Mucosa of descending colon (tissue), 3 donors: ENCODE results near the gene CORO2A. TPM values are rescaled to one million over a fixed set of nuclear protein-coding genes. Genes with fewer than 3 reads are reported as not detected.

Experiments used
- ATAC-seq: fragments of 200-7000 bp; cut with Tn5 transposase; one replicate; pipeline ENCODE4 v1.9.1; 2020; ENCODE audit warnings: mild to moderate bottlenecking, moderate library complexity
- DNase-seq, 3 donors: peaks; one replicate each; pipeline ENCODE4 v3.0.0-alpha.2; 2020
- H3K36me3 ChIP-seq: fragments of 200-600 bp; one replicate; pipeline ENCODE4 v1.8.0; 2021; ENCODE audit warnings: low read depth, mild to moderate bottlenecking
- H3K4me1 ChIP-seq: fragments of 200-600 bp; one replicate; pipeline ENCODE4 v1.8.0; 2021; ENCODE audit warnings: low read depth, mild to moderate bottlenecking
- H3K4me3 ChIP-seq: fragments of 200-600 bp; one replicate; pipeline ENCODE4 v1.8.0; 2021; ENCODE audit warnings: mild to moderate bottlenecking
- H3K9me3 ChIP-seq: fragments of 200-600 bp; one replicate; pipeline ENCODE4 v1.8.0; 2021; ENCODE audit warnings: mild to moderate bottlenecking
- CTCF ChIP-seq: fragments of 200-600 bp; IDR thresholded peaks from one replicate; pipeline ENCODE4 v1.8.0; 2022; ENCODE audit warnings: antibody characterized with exemption, mild to moderate bottlenecking
- intact Hi-C, 2 donors: fragments of 100-400 bp; cut with DNase I in 1 of 2; cut with micrococcal nuclease in 1 of 2; formaldehyde crosslinking; loops; one replicate each; pipeline versions ENCODE4 v1.11.0 to v1.11.1; 2022; cut with DNase I, micrococcal nuclease
- total RNA-seq, 3 donors: library from RNA; stranded (reverse); fragmentation: NEBNext Ultra II Directional in 2 of 3; extraction: Animal tissue kit (Norgen Biotek cat#: 25700) in 2 of 3; gene quantifications; one replicate each; pipeline versions ENCODE4 v1.2.1 to v1.2.4, GENCODE V29; 2021 to 2023
- donor health status: DM: no; HTN: no; CAD: no; lungs with moderate emphysema.
- donor health status: DM: no; HTN: no; CAD: no.
- donor health status: DM: no; HTN: yes; CAD: no.

CORO2A gene
- total RNA-seq, 3 donors from 2014 or later = 25.8 to 56.1 (median 45.0) TPM

GRCh38 chr9:98207606-98208005 is 15.2 kb upstream of the CORO2A start:
- ATAC-seq (no peak), DNase-seq (no peak)
- TF ChIP-seq CTCF = no peak
- H3K9me3 ChIP-seq = no peaks in the 10 kb centered on the region
- intact Hi-C loops = loop anchor here (5.0 kb wide), 1 partner anchor 55 kb away; no protein-coding TSS in a partner anchor
- H3K4me3 ChIP-seq = no peak overlapping the region
- no peaks in the 10 kb centered on the region for H3K36me3 ChIP-seq
- H3K4me1 ChIP-seq = peaks cover 7% of the 10 kb centered on the region

GRCh38 chr9:98206754-98207153 is 14.3 kb upstream of the CORO2A start:
- DNase-seq (no peak), ATAC-seq (no peak)
- Histone ChIP-seq H3K36me3 (no peaks in the 10 kb centered on the region), H3K4me3 (no peak overlapping the region), H3K9me3 (no peaks in the 10 kb centered on the region), H3K4me1 (peaks cover 7% of the 10 kb centered on the region)
- TF ChIP-seq CTCF = no peak
- intact Hi-C loops = loop anchor here (5.0 kb wide), 1 partner anchor 56 kb away; no protein-coding TSS in a partner anchor

GRCh38 chr9:98204692-98205091 is 12.3 kb upstream of the CORO2A start:
- no peaks in the 10 kb centered on the region for H3K36me3 ChIP-seq

GRCh38 chr9:98203153-98203552 is 10.7 kb upstream of the CORO2A start:
- Histone ChIP-seq H3K4me3 (no peak overlapping the region), H3K4me1 (peaks cover 7% of the 10 kb centered on the region), H3K9me3 (no peaks in the 10 kb centered on the region), H3K36me3 (no peaks in the 10 kb centered on the region)
- TF ChIP-seq CTCF = no peak
- intact Hi-C loops = no loop called here
- DNase-seq = no peak
- no peak for ATAC-seq

More at GRCh38 chr9:98204692-98205091, 12.3 kb upstream of the CORO2A start:
- Histone ChIP-seq H3K9me3 (no peaks in the 10 kb centered on the region), H3K4me3 (no peak overlapping the region), H3K4me1 (peaks cover 7% of the 10 kb centered on the region)
- no peak for DNase-seq
- intact Hi-C loops = loop anchor here (5.0 kb wide), 1 partner anchor 58 kb away; no protein-coding TSS in a partner anchor
- TF ChIP-seq CTCF = no peak
- ATAC-seq = no peak

- Histone ChIP-seq H3K4me3 (no peak overlapping the region), H3K9me3 (no peaks in the 10 kb centered on the region), H3K36me3 (no peaks in the 10 kb centered on the region), H3K4me1 (peaks cover 7% of the 10 kb centered on the region)
- ATAC-seq (no peak), DNase-seq (no peak)
- intact Hi-C loops = no loop called here
- no peak for TF ChIP-seq CTCF
Measured at GRCh38 chr9:98202252-98202651, 9.8 kb upstream of the CORO2A start.

- DNase-seq (no peak), ATAC-seq (no peak)
- Histone ChIP-seq H3K4me3 (no peak overlapping the region), H3K9me3 (no peaks in the 10 kb centered on the region), H3K36me3 (no peaks in the 10 kb centered on the region), H3K4me1 (peaks cover 7% of the 10 kb centered on the region)
- intact Hi-C loops = no loop called here
- TF ChIP-seq CTCF = no peak
Measured at GRCh38 chr9:98201749-98202148, 9.3 kb upstream of the CORO2A start.
